CD4-positive, alpha-beta T cell treated with Interleukin-17A for 1 hour (primary cell): ENCODE data around the gene DENND2A.
"Not testable (repeated sequence)": the region's sequence is repeated elsewhere in the genome, so short reads cannot be mapped to it uniquely, and the experiment has no call there.

Experiments
- DNase-seq: peaks from one replicate; pipeline ENCODE4 v3.0.0-alpha.2; 2020

The DENND2A gene

GRCh38 chr7:140644761-140645160 is 4.1 kb upstream of the DENND2A start:
- not testable (repeated sequence) for DNase-seq

GRCh38 chr7:140643416-140643815 is 2.8 kb upstream of the DENND2A start:
- no peak for DNase-seq

- no peak for DNase-seq
Observed at GRCh38 chr7:140641524-140642195, 1.0 kb upstream of the DENND2A start.

- DNase-seq, result no peak
Observed at GRCh38 chr7:140640060-140640637, 464 bp downstream of the DENND2A start.

GRCh38 chr7:140639366-140640053 is 1.1 kb downstream of the DENND2A start:
- no peak for DNase-seq

- no peak for DNase-seq
Observed at GRCh38 chr7:140638173-140638791, 2.3 kb downstream of the DENND2A start.

- no peak for DNase-seq
Observed at GRCh38 chr7:140637400-140637799, 3.2 kb downstream of the DENND2A start.

- no peak for DNase-seq
Observed at GRCh38 chr7:140635816-140636215, 4.8 kb downstream of the DENND2A start.

GRCh38 chr7:140635345-140635744 is 5.3 kb downstream of the DENND2A start:
- DNase-seq, result no peak

GRCh38 chr7:140631602-140632001 is 9.0 kb downstream of the DENND2A start:
- no peak for DNase-seq

GRCh38 chr7:140631021-140631420 is 9.6 kb downstream of the DENND2A start:
- no peak for DNase-seq

- DNase-seq, result no peak
Observed at GRCh38 chr7:140625908-140626868, 14.4 kb downstream of the DENND2A start.

GRCh38 chr7:140625192-140625558 is 15.4 kb downstream of the DENND2A start:
- not testable (repeated sequence) for DNase-seq

- no peak for DNase-seq
Observed at GRCh38 chr7:140624392-140625191, 16.0 kb downstream of the DENND2A start.

GRCh38 chr7:140623980-140624379 is 16.6 kb downstream of the DENND2A start:
- DNase-seq, result no peak

- DNase-seq, result no peak
Observed at GRCh38 chr7:140621401-140622021, 19.1 kb downstream of the DENND2A start.

GRCh38 chr7:140619915-140620510 is 20.6 kb downstream of the DENND2A start:
- not testable (repeated sequence) for DNase-seq

- no peak for DNase-seq
Observed at GRCh38 chr7:140619176-140619575, 21.4 kb downstream of the DENND2A start.

- no peak for DNase-seq
Observed at GRCh38 chr7:140618306-140618705, 22.3 kb downstream of the DENND2A start.

GRCh38 chr7:140617081-140617480 is 23.5 kb downstream of the DENND2A start:
- no peak for DNase-seq

- no peak for DNase-seq
Observed at GRCh38 chr7:140616328-140616727, 24.3 kb downstream of the DENND2A start.
